Measurements from ENCODE around the gene SEH1L.

The SEH1L gene

DNA sequence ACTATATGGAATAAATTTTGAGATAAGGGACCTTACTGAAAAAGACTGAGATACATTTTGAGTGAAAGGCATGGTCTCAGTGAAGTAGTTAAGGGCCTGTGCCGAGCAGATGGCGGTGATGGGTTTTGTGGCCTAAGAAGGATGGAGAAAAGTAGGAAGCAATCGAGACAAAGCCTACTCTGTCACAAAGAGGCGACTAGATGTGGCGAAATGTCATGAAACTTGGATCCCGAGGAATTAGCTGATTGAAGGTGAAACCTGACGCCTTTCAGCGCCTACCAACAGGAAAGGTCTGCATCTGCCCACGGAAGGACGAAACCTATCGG lies 42.8 kb downstream of the SEH1L start:
- Histone ChIP-seq H3K4me2 (ENCODE audit: low read length) (peak overlapping the region; percentile 89), H3K9me3 (ENCODE audit: low read length) (no peaks in the 10 kb centered on the region), H3K27me3 (ENCODE audit: insufficient read depth, low read length) (no peaks in the 10 kb centered on the region), H3F3A (ENCODE audit: insufficient read depth, low read length) (peaks cover 6% of the 10 kb centered on the region; the same call in 1 of the 2 replicates), H4K20me1 (ENCODE audit: insufficient read depth, low read length) (no peaks in the 10 kb centered on the region), H3K9ac (ENCODE audit: low read length) (peak overlapping the region; percentile 93), H3K4me3 (ENCODE audit: low read depth, low read length, poor library complexity, severe bottlenecking) (peak overlapping the region; percentile 95), H3K27ac (ENCODE audit: low read depth, low read length, poor library complexity, severe bottlenecking) (peak overlapping the region; percentile 72), H3K4me1 (ENCODE audit: insufficient read depth, low read length, severe bottlenecking) (peaks cover 36% of the 10 kb centered on the region), H2AFZ (ENCODE audit: low read length) (peak overlapping the region; percentile 17; the same call in 1 of the 2 replicates), H3K9me2 (ENCODE audit: low read depth, low read length) (no peaks in the 10 kb centered on the region), H3K79me2 (ENCODE audit: insufficient read depth, low read length) (peaks cover 42% of the 10 kb centered on the region), H3K36me3 (ENCODE audit: insufficient read depth, low read length) (peaks cover 34% of the 10 kb centered on the region)
- TF ChIP-seq EZH2 (IDR thresholded peaks at IDR 0.05; ENCODE audit: borderline replicate concordance, low read length), result no peak
- TF ChIP-seq, protein P1, sequence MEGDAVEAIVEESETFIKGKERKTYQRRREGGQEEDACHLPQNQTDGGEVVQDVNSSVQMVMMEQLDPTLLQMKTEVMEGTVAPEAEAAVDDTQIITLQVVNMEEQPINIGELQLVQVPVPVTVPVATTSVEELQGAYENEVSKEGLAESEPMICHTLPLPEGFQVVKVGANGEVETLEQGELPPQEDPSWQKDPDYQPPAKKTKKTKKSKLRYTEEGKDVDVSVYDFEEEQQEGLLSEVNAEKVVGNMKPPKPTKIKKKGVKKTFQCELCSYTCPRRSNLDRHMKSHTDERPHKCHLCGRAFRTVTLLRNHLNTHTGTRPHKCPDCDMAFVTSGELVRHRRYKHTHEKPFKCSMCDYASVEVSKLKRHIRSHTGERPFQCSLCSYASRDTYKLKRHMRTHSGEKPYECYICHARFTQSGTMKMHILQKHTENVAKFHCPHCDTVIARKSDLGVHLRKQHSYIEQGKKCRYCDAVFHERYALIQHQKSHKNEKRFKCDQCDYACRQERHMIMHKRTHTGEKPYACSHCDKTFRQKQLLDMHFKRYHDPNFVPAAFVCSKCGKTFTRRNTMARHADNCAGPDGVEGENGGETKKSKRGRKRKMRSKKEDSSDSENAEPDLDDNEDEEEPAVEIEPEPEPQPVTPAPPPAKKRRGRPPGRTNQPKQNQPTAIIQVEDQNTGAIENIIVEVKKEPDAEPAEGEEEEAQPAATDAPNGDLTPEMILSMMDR (IDR thresholded peaks at IDR 0.05; ENCODE audit: low read length), result no peak

DNA sequence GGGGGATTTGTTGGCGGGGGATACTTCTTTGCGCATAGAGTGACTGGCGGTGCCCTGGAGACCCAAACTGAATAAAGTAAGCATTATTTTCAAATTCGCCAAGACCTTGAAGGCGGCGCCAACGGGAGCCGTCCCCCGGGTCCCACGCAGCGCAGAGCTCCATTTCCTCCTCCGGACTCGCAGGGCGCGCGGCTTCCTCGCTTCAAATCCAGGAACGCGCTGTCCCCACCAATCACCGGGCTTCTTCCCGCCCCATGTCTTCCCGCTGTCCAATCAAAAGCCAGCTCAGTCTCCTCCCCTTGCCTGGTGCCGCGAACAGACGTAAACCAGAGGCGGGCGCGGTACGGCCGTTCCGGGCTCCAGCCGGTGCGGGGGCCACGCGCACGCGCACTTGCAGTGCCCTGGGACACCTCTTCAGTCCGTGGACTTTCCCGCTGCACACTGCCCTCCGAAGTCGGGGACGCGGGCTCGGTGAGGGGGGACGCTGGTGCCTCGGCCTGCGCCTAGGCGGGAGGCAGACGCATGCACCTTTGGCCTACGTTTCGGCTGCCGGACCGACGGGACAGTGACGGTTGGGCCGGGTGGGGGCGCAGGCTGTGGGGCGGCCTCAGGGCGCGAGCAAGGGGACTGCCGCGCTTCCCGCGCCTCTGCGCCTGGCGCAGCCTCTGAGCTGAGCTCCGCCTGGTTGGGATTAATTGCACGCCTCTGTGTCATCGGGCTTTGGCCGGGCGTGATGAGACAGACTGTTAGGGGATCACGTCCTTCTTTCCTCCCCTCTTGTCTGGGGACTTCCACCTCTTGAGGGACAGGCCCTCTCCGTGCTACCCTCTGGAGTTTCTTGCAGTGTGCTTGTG lies 43.4 kb downstream of the SEH1L start, which contains the start of gene CEP192:
TSS of gene CEP192 (plus strand) at position 396 of the 854 bp plus-strand sequence. CDS start 8,063 bp downstream, outside the sequence.
- Histone ChIP-seq H2AFZ (ENCODE audit: low read length) (peak within 1 kb of the TSS; percentile 17; the same call in 1 of the 2 replicates), H3K36me3 (ENCODE audit: insufficient read depth, low read length) (peaks cover 30% of the 10 kb centered on the region), H3K9ac (ENCODE audit: low read length) (peak within 1 kb of the TSS; percentile 93), H3K9me2 (ENCODE audit: low read depth, low read length) (no peaks in the 10 kb centered on the region), H3K79me2 (ENCODE audit: insufficient read depth, low read length) (peaks cover 48% of the 10 kb centered on the region), H4K20me1 (ENCODE audit: insufficient read depth, low read length) (no peaks in the 10 kb centered on the region), H3K27ac (ENCODE audit: low read depth, low read length, poor library complexity, severe bottlenecking) (peak within 1 kb of the TSS; percentile 86), H3F3A (ENCODE audit: insufficient read depth, low read length) (0 out of 2 replicates have a peak, but pooled peaks cover 3% of the 10 kb centered on the region), H3K4me1 (ENCODE audit: insufficient read depth, low read length, severe bottlenecking) (peaks cover 42% of the 10 kb centered on the region), H3K9me3 (ENCODE audit: low read length) (no peaks in the 10 kb centered on the region), H3K4me3 (ENCODE audit: low read depth, low read length, poor library complexity, severe bottlenecking) (peak within 1 kb of the TSS; percentile 95), H3K4me2 (ENCODE audit: low read length) (peak within 1 kb of the TSS; percentile 99), H3K27me3 (ENCODE audit: insufficient read depth, low read length) (no peaks in the 10 kb centered on the region)
- no peak for TF ChIP-seq EZH2 (IDR thresholded peaks at IDR 0.05; ENCODE audit: borderline replicate concordance, low read length)
- TF ChIP-seq, protein P1 (IDR thresholded peaks at IDR 0.05; ENCODE audit: low read length), result peak; percentile 50; the same call in 1 of the 2 replicates

DNA sequence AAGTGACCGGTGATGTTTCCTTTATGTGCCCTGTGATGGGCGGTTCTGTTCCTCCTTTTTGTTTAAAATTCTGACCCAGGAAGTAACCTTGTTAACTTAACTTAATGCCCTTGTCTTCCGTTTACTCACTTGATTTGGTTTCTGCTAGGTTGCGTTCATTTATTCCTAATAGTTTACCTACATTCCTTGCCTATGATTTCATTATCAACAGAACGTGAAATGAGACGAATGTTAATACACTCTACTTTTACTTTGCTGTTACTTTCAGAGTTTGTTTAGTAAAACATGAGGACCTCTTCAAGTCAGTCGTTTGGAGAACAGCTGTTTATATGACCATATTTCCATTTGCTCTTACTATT lies 44.0 kb downstream of the SEH1L start:
- peak overlapping the region; percentile 86 for H3K27ac ChIP-seq (ENCODE audit: low read depth, low read length, poor library complexity, severe bottlenecking)
- peaks cover 44% of the 10 kb centered on the region for H3K4me1 ChIP-seq (ENCODE audit: insufficient read depth, low read length, severe bottlenecking)
- no peaks in the 10 kb centered on the region for H3K9me3 ChIP-seq (ENCODE audit: low read length)
- H3F3A ChIP-seq (ENCODE audit: insufficient read depth, low read length), result 0 out of 2 replicates have a peak, but pooled peaks cover 2% of the 10 kb centered on the region
- peak overlapping the region; percentile 99 for H3K4me2 ChIP-seq (ENCODE audit: low read length)
- H3K27me3 ChIP-seq (ENCODE audit: insufficient read depth, low read length), result no peaks in the 10 kb centered on the region
- H3K9ac ChIP-seq (ENCODE audit: low read length), result peak overlapping the region; percentile 93
- H3K4me3 ChIP-seq (ENCODE audit: low read depth, low read length, poor library complexity, severe bottlenecking), result peak overlapping the region; percentile 95
- H3K79me2 ChIP-seq (ENCODE audit: insufficient read depth, low read length), result peaks cover 54% of the 10 kb centered on the region
- H3K9me2 ChIP-seq (ENCODE audit: low read depth, low read length), result no peaks in the 10 kb centered on the region
- peaks cover 27% of the 10 kb centered on the region for H3K36me3 ChIP-seq (ENCODE audit: insufficient read depth, low read length)
- TF ChIP-seq, protein P1 (IDR thresholded peaks at IDR 0.05; ENCODE audit: low read length), result no peak
- no peak for TF ChIP-seq EZH2 (IDR thresholded peaks at IDR 0.05; ENCODE audit: borderline replicate concordance, low read length)
- no peak overlapping the region for H2AFZ ChIP-seq (ENCODE audit: low read length)
- H4K20me1 ChIP-seq (ENCODE audit: insufficient read depth, low read length), result no peaks in the 10 kb centered on the region
